LHCN-M2 (cell line): Measurements from ENCODE around the gene METTL17. TPM values are rescaled to one million over a fixed set of nuclear protein-coding genes. Genes with fewer than 3 reads are reported as not detected.

Experiments
- DNase-seq: peaks from one replicate; pipeline ENCODE4 v3.0.0-alpha.2; 2012; ENCODE audit warnings: low read depth
- total RNA-seq: library from RNA; depleted of rRNA; stranded (reverse); fragments of >200 nt; gene quantifications from 2 replicates; pipeline ENCODE4 v1.2.3, GENCODE V29; 2014; rRNA removed

The METTL17 gene
- total RNA-seq, 1 experiment from 2014 or later = 85.4 TPM

GRCh38 chr14:21043387-21043973 lies 53.7 kb downstream of the METTL17 start:
- peak; percentile 61 for DNase-seq

- DNase-seq = no peak
Measured at GRCh38 chr14:21043974-21044618, 54.3 kb downstream of the METTL17 start.

Other genes with a start within 250 kb of the METTL17 start
- not detected in 2 replicates for gene EDDM3A, start 244.1 kb upstream of the METTL17 start, total RNA-seq
- not detected in 2 replicates for gene EDDM3B, start 221.6 kb upstream of the METTL17 start, total RNA-seq
- gene RNASE6, start 208.7 kb upstream of the METTL17 start, total RNA-seq = not detected in 2 replicates
- gene RNASE1, start 187.1 kb upstream of the METTL17 start, total RNA-seq = not detected in 2 replicates
- not detected in 2 replicates for gene RNASE3, start 98.6 kb upstream of the METTL17 start, total RNA-seq
- not detected in 2 replicates for gene RNASE2, start 34.5 kb upstream of the METTL17 start, total RNA-seq
- not detected in 2 replicates for gene SLC39A2, start 9.3 kb downstream of the METTL17 start, total RNA-seq
- 0.86 TPM in 1 of 2 replicates, not detected in the other for gene NDRG2, start 35.1 kb downstream of the METTL17 start, total RNA-seq
- not detected in 2 replicates for gene TPPP2, start 40.2 kb downstream of the METTL17 start, total RNA-seq
- not detected in 2 replicates for gene RNASE13, start 44.8 kb downstream of the METTL17 start, total RNA-seq
- gene RNASE7, start 52.4 kb downstream of the METTL17 start, total RNA-seq = not detected in 2 replicates
- gene RNASE8, start 67.8 kb downstream of the METTL17 start, total RNA-seq = not detected in 2 replicates
- gene ARHGEF40, start 80.3 kb downstream of the METTL17 start, total RNA-seq = 42.0 and 43.9 TPM in 2 replicates
- 18.3 and 19.1 TPM in 2 replicates for gene ZNF219, start 108.7 kb downstream of the METTL17 start, total RNA-seq
- 0.13 TPM in 1 of 2 replicates, not detected in the other for gene TMEM253, start 111.1 kb downstream of the METTL17 start, total RNA-seq
- gene OR5AU1, start 166.1 kb downstream of the METTL17 start, total RNA-seq = not detected in 2 replicates